ENCODE results near the gene TMEM132C.

DNA sequence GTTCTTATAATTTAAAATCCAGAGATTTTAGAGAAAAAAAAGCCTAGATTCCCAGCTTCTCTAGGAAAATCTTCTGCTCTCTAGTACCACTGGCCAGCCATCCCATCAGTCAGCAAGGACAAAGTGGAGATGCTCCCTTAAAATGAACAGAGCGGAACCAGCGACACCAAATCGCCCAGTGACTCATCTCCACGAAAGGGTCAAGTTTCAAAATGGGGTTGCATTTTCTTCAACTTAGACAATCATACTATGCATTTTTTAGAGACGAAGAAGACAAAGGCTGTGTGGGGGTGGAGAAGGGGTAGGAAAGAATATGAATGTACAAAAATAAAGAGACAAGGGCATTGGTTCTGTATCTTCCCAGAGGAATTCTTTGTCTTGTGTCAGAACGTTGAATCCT lies 344.8 kb downstream of the TMEM132C start:
- TF ChIP-seq MXD4 (CRISPR knock-in tag; IDR thresholded peaks at IDR 0.05) (no peak), PRDM15 (CRISPR knock-in tag; IDR thresholded peaks at IDR 0.05) (no peak), POLR2AphosphoS5 (IDR thresholded peaks at IDR 0.05; ENCODE audit: low read depth, low read length) (no peak)
